ENCODE data around the gene FGFBP3. TPM values are rescaled to one million over a fixed set of nuclear protein-coding genes. Genes with fewer than 3 reads are reported as not detected.

FGFBP3 gene
- polyA plus RNA-seq, 2 of the 4 experiments (the other 2 are of a cell fraction) = 0.70 to 2.7 TPM

GRCh38 chr10:91923371-91924211 lies 14.3 kb upstream of the FGFBP3 start, which contains the start of gene BTAF1 (continued):
- TF ChIP-seq TFCP2L1 (CRISPR knock-in tag; IDR thresholded peaks at IDR 0.05) = 0 out of 2 replicates have a peak, but pooled peaks have one; percentile 49
- peak; percentile 18; the same call in 1 of the 2 replicates for TF ChIP-seq RFX5 (IDR thresholded peaks at IDR 0.05)
- no peak for TF ChIP-seq CBX2 (IDR thresholded peaks at IDR 0.05; ENCODE audit: borderline replicate concordance, low read depth)
- TF ChIP-seq MAX (IDR thresholded peaks at IDR 0.05) = peak; percentile 94
- TF ChIP-seq REST (IDR thresholded peaks at IDR 0.05) = no peak
- peak; percentile 86 for TF ChIP-seq E2F6 (IDR thresholded peaks at IDR 0.05; ENCODE audit: borderline replicate concordance, low read depth)
- TF ChIP-seq TP53 (CRISPR knock-in tag; IDR thresholded peaks at IDR 0.05) = no peak
- peak; percentile 60; the same call in 1 of the 2 replicates for TF ChIP-seq ATOH8 (CRISPR knock-in tag; IDR thresholded peaks at IDR 0.05; ENCODE audit: low read depth)
- TF ChIP-seq KDM5A (IDR thresholded peaks at IDR 0.05) = no peak; the same call in 1 of the 2 replicates
- peak; percentile 97 for TF ChIP-seq PHF8 (IDR thresholded peaks at IDR 0.05; ENCODE audit: borderline replicate concordance, low read depth)
- TF ChIP-seq EHF (CRISPR knock-in tag; IDR thresholded peaks at IDR 0.05) = peak; percentile 73; the same call in 1 of the 2 replicates
- 0 out of 2 replicates have a peak, but pooled peaks have one; percentile 70 for TF ChIP-seq ELK1 (IDR thresholded peaks at IDR 0.05; ENCODE audit: low read depth, low read length)
- TF ChIP-seq ZFP36 (IDR thresholded peaks at IDR 0.05; ENCODE audit: borderline replicate concordance, partially characterized antibody) = no peak

- no peak overlapping the region for H3K4me3 ChIP-seq
- no peak overlapping the region for H3K4me2 ChIP-seq
- no peak for FAIRE-seq
- H3K27ac ChIP-seq = no peak overlapping the region
- DNase-seq (ENCODE audit: low read depth in 1 of 2, low spot score in 1 of 2) = no peak
- no peaks in the 10 kb centered on the region for H3K9me3 ChIP-seq
- POLR2A ChIA-PET = no interaction called here
- peaks cover 6% of the 10 kb centered on the region; the same call in 2 of the 3 replicates for H3K4me1 ChIP-seq
- CTCF ChIA-PET = interaction anchor here (2.8 kb wide), 1 partner anchor 7 kb away, joined by 17 read pairs; no protein-coding TSS in a partner anchor
- ATAC-seq = no peak
- WGBS (ENCODE audit: missing lambda C conversion rate) = 85% methylated on average over 1 of the region's 1 CpG
- no peak for TF ChIP-seq SMC3 (IDR thresholded peaks at IDR 0.05)
- no peak for TF ChIP-seq FOXS1 (CRISPR knock-in tag; IDR thresholded peaks at IDR 0.05)
- TF ChIP-seq ZNF302 (CRISPR knock-in tag; IDR thresholded peaks at IDR 0.05) = no peak
- no peak for TF ChIP-seq ELK1 (IDR thresholded peaks at IDR 0.05; ENCODE audit: low read depth, low read length)
- TF ChIP-seq REST (IDR thresholded peaks at IDR 0.05) = no peak
- no peak for TF ChIP-seq HDAC2 (IDR thresholded peaks at IDR 0.05)
- no peak for TF ChIP-seq JUNB (IDR thresholded peaks at IDR 0.05)
- no peak for TF ChIP-seq PHF8 (IDR thresholded peaks at IDR 0.05; ENCODE audit: borderline replicate concordance, low read depth)
- TF ChIP-seq MYC (IDR thresholded peaks at IDR 0.05; ENCODE audit: borderline replicate concordance, low read length) = no peak
- no peak for TF ChIP-seq HOXB5 (CRISPR knock-in tag; IDR thresholded peaks at IDR 0.05)
- no peak for TF ChIP-seq CBX2 (IDR thresholded peaks at IDR 0.05; ENCODE audit: borderline replicate concordance, low read depth)
- TF ChIP-seq ZC3H11A (IDR thresholded peaks at IDR 0.05) = no peak
- TF ChIP-seq BCL3 (IDR thresholded peaks at IDR 0.05) = no peak
- no peak for TF ChIP-seq CEBPB (IDR thresholded peaks at IDR 0.05)
Observed at GRCh38 chr10:91919651-91920050, 10.4 kb upstream of the FGFBP3 start.

All from A549 (cell line).